Measurements from ENCODE around the gene SLAMF6.
"Not testable (repeated sequence)": the region's sequence is repeated elsewhere in the genome, so short reads cannot be mapped to it uniquely, and the experiment has no call there.

Gene SLAMF6

DNA sequence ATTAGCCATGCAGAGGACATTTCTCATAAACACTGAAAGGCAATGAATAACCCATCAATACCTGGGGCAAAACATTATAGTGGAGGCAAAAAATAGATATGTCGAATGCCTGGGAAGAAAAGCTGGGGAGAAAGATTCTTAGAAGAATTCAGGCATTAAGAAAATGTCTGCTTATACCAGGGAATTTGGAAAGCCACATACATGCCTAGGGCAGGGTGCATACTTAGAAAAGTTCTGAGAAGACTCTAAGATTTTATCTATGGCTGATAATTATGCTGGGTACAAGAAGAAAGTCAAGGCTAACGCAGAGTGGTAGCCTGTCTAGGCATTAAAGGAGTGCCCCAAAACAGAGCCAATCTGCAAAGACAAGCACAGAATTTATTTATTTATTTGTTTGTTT lies 18.4 kb downstream of the SLAMF6 start:
- no peak for DNase-seq (ENCODE audit: low read depth in 2 of 2)

DNA sequence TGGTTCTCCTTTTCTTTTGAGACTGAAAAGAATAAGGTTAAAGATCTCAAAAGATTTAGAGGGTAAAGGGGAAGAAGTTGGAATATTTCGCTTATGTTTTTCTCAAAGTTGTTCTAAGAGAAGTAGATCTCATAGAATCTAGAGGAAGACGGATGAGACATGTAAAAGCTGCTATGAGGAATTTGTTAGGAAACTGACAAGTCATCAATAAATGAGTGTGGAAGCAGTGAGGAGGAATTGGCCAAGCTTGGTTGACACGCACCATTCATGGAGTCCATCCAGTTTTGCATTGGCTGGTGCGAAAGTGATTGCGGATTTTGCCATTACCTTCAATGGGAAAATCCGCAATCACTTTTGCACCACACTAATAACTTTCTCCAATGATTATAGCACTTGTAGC lies 20.0 kb downstream of the SLAMF6 start:
- no peak for DNase-seq (ENCODE audit: low read depth in 2 of 2)

DNA sequence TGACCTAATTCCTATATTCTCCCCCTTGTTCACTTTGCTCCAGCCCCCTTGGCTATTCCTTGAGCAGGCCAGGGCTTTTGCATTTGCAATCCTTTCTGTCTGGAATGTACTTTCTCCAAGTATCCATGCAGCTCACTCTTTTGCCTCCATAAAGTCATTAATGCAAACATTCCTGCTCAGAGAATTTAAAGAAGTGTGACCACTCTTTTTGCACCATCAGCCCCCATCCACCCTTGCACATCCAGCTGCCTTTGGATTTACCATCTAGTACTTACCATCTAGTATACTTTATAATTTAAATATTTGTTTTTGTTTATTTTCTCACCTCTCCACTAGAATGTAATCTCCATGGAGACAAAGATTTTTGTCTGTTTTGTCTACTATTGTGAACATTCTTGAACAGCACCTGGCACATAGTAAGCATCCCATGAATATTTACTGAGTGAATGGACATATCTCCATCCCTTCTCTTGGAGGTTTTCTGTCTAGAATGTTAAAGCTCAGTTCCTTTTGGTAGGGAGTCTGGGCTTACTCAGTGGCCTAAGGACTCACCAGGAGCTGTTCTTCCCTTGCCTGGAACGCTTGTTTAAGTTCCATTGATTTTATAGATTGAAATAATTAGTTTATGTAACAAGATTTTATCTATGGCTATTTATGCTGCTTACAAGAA lies 22.6 kb downstream of the SLAMF6 start:
- DNase-seq (ENCODE audit: low read depth in 2 of 2), result no peak

DNA sequence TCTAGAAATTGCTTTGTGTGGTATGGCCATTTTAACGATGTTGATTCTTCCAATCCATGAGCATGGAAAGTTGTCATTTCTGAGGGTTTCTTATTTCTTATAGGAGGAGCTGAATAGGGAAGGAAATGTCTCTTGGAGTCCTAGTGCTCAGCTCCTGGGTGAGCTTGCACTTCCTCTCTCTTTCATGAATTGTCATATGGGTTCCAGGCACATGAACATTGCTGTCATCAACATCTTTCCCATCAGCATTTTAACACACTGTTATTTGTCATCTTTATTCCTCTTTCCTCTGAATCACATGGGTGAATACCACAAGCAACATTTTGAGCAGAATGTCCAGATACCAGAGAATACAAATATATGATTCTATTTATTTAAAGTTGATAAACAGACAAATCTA lies 23.4 kb downstream of the SLAMF6 start:
- no peak for DNase-seq (ENCODE audit: low read depth in 2 of 2)

DNA sequence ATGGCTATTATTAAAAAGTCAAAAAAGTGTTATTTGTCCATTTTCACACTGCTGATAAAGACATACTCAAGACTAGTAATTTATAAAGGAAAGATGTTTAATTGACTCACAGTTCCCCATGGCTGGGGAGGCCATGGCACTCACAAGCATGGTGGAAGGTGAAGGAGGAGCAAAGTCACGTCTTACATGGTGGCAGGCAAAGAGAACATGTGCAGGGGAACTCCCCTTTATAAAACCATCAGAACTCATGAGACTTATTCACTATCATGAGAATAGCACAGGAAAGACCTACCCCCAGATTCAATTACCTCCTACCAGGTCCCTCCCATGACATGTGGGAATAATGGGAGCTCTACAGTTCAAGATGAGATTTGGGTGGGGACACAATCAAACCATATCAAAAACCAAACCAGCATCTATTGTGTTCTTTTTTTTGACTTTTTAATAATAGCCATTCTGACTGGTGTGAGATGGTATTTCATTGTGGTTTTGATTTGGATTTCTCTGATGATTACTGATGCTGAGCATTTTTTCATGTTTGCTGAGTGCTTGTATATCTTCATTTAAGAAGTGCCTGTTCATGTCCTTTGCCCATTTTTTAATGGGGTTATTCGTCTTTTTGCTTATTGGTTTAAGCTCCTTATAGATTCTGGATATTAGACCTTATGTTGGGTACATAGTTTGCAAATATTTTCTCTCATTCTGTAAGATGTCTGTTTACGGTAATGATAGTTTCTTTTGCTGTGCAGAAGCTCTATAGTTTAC lies 24.6 kb downstream of the SLAMF6 start:
- not testable (repeated sequence) for DNase-seq (ENCODE audit: low read depth in 2 of 2)

DNA sequence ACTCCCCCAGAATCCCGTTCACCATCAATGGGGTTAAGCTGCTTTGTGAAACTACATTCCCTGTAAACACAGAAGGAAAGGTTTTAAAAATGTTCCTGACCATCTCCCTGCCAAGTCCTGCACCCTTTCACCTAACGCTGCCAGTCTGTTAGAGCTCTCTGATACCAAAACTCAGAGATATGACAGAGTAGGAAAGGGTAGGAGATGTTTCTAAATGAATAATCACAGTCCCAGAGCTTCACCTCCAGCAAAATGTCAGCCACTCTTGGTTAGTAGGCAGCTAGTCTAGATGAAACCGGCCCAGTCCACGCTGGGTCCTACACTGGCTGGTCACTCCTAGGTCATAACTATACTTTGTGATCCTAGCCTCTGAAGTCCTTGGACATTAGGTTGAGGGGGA lies 26.7 kb downstream of the SLAMF6 start:
- no peak for DNase-seq (ENCODE audit: low read depth in 2 of 2)

DNA sequence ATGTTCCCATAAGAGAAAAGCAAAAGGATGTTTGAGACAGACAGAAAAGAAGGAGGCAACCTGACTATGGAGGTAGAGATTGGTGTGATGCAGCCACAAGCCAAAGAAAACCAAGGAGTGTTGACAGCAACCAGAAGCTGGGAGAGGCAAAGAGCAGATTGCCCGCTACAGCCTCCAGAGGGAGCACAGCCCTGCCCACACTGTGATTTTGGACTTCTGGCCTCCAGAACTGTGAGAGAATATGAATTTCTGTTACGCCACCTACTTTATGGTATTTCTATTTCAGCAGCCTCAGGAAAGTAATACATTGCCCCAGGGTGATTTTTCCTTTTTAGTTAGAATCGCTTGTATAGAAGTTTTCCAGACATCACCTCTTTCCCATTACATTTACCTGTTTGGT lies 28.4 kb downstream of the SLAMF6 start:
- no peak for DNase-seq (ENCODE audit: low read depth in 2 of 2)

DNA sequence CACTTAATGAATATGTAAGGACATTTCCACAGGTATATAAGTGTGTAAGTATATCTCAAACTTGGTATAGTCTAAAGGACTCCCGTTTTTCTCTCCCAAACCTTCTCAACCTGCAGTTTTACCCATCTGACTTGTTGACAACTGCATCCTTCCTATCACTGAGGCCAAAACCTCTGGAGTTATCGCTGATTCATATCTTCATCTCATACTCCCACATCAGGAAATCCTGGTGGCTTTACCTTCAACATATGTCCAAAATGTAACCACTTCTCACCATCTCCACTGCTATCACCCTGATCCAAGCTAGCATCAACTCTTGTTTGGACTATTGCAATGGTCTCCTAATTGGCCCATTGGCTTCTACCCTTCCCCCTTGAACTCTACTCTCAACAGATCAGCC lies 30.4 kb downstream of the SLAMF6 start:
- DNase-seq (ENCODE audit: low read depth in 2 of 2), result no peak

DNA sequence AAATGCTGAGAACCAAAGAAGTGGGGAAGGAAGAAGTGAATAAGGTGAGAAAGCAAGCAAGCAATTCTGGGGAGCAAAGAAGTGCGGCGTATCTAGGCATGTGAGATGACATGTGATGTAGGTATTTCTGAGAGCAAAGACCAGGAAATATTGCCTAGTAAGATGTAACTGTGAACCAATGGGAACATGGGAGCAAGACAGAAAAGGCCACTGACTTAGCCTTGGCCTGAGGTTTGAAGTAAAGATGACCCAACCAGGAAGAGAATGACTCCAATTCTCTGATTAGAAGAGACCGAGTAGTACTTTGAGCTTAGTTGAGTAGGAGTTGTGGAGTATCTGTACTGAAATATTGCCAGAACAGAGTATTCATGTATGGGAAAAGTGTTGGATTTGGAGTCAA lies 31.1 kb downstream of the SLAMF6 start:
- DNase-seq (ENCODE audit: low read depth in 2 of 2), result no peak

DNA sequence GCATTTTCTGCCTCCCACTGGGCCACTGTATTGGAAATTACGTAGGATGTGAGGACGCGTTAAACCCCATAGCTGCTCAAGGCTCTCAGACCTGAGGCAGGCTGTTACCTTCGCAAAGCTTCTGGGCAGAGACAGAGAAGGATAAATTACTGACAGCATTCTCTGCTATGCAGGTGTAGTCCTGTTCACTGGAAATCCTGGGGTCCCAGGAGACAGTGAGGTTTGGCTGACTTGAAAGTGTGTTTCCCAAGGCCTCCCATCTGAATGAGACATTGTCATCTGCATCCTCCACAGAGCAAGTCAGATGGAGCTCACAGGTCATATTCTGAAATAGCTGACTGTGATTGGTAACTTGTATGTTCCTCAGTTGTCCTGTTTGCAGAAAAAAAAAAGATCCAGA lies 32.0 kb downstream of the SLAMF6 start:
- DNase-seq (ENCODE audit: low read depth in 2 of 2), result no peak

DNA sequence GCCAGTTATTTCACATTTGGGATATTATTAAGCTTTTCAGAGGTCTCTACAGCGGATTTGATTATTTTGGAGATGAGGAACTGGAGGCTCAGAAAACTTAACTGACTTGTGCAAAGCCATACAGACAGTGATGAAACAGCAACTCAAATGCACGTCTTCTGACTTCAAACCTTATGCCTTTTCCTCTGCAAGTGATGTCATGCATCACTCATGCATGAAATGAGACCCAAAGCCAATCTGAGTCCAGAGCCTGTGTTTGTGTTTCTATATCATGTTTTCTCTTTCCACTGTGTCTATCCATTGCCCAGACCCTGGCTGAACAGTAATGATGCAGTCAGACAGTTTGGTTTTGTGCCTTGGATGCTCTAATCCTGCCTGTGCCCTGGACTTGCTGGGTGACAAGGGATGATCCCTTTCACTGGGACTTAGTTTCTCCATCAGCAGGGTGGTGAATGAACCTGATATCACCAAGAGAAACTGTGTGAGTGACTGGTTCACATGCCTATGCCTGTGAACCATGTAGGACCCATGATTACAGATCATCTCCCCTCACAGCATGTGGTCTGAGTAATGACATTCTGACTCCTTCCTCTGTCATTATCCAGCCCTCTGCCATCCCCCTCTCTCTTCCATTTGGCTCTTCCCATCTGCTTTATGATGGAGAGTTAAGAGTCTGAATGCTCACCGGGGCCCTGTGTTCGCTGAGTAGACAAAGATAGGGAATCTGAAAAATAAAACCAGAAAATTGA lies 33.4 kb downstream of the SLAMF6 start:
- DNase-seq (ENCODE audit: low read depth in 2 of 2), result no peak

DNA sequence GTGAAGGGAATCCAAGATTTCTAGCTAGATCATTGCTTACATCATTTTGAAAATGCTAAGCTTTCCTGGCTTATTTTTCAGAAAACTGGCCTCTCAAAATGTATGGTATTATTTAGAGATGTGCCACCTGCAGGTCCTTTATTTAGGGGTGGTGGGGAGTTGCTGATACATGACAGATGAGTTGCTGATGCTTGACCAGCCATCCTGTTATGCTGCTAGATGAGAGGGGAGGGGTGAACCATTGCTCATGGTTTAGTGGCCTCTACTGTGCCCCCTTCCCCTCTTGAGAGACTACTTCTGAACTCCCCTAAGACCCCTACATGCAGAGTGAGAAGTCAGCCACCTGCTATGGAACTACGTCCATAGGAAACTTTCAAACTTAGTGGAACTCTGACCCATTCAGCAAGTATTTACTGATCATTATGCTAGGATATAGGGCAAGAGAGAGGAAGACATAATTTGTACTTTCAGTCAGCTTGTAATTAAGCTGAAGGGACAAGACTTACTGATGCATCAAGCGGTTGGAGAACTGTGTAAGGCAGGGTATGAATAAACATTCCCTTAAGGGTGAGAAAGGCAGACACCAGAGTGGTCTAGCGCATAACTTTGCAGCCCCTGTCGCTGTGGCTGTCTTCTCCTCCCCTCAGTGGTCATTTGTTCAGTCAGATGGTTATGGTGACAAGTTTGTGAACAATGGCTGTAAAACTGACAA lies 34.6 kb downstream of the SLAMF6 start:
- no peak for DNase-seq (ENCODE audit: low read depth in 2 of 2)

DNA sequence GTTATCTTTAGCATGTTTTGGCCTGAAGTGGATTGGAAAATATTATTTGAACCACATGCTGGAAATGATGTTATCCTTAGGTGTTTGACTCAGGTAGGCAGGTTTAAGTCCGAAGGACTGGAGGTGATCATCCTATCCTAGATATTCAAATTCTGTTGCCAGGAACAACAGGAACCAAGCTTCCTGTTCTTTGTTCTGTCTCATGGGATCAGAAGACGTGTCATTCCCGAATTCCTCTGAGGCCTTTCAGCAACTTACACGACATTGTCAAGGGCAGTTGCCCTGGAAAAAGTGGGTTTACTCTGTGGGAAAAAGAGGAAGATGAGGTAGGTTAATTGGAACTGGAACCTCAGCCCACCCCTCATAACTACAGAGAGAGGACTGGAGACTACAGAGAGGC lies 36.6 kb downstream of the SLAMF6 start:
- DNase-seq (ENCODE audit: low read depth in 2 of 2), result no peak

DNA sequence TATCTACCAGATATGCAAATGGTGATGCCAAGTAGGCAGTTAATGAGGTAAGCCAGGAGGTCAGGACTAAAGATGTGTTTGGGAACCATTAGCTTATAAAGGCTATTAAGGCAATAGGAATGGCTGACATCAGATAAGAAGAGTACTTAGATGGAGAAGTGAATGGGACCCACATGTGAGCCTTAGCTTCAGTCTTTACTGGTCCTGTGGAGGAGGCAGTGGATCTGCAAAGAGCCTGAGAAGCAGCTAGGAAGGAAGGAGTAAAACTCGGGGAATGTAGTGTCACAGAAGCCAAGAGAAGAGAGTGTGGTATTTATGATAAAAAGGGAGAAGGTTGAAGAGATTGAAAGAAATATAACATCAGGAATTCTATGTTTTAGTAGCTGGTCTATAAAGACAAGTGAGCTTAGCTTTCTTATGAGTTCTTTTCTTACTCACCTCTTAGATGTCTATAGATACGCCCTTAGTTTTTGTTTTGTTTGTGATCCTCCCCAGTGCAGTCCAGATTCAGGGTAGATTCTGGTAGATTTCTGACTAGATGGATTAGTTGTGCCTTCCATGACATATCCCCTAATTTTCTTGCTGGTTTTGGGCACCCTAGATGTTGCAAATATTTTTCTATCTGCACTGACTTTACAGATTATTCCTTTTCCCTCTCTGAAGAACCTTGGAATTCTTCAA lies 39.4 kb downstream of the SLAMF6 start:
- DNase-seq (ENCODE audit: low read depth in 2 of 2), result no peak

DNA sequence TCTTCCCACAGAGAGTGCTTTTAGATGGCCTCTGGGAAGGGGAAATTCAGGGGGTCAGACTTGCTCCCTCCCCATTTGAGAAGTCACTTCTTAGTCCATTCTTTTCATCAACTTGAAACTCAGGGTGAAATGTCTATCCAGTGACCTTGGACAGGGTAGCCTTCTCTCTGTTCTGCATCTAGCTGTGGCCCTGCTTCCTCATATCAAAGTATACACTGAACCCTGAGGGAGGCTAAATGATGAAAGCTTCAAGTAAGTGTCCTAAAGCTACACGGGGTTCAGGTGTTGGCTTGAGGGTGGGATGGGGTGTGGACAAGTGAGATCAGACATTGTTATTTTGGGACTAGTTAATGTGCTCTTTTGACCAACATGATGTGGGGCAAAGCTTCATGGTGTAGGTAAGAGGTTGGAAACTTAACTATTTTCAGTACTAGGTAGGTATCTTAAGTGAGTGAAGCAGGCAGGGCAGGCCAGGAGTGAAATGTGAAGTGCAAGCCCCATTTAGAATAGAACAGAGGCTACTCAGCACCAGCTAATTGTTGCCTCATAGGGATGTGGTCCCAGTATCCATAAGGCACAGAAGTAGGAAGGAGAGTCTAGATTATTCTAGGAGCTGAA lies 41.0 kb downstream of the SLAMF6 start:
- DNase-seq (ENCODE audit: low read depth in 2 of 2), result no peak

DNA sequence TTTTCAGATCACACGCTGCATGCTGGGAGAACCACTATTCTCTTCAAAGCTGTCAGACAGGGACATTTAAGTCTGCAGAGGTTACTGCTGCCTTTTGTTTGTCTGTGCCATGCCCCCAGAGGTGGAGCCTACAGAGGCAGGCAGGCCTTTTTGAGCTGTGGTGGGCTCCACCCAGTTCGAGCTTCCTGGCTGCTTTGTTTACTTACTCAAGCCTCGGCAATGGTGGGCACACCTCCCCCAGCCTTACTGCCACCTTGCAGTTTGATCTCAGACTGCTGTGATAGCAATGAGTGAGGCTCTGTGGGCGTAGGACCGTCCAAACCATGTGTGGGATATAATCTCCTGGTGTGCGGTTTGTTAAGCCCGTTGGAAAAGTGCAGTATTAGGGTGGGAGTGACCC lies 42.3 kb downstream of the SLAMF6 start:
- not testable (repeated sequence) for DNase-seq (ENCODE audit: low read depth in 2 of 2)

DNA sequence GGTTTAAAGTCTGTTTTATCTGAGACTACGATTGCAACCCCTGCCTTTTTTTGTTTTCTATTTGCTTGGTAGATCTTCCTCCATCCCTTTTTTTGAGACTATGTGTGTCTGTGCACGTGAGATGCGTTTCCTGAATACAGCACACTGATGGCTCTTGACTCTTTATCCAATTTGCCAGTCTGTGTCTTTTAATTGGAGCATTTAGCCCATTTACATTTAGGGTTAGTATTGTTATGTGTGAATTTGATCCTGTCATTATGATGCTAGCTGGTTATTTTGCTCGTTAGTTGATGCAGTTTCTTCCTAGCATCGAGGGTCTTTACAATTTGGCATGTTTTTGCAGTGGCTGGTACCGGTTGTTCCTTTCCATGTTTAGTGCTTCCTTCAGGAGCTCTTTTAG lies 44.0 kb downstream of the SLAMF6 start:
- DNase-seq (ENCODE audit: low read depth in 2 of 2), result not testable (repeated sequence)

DNA sequence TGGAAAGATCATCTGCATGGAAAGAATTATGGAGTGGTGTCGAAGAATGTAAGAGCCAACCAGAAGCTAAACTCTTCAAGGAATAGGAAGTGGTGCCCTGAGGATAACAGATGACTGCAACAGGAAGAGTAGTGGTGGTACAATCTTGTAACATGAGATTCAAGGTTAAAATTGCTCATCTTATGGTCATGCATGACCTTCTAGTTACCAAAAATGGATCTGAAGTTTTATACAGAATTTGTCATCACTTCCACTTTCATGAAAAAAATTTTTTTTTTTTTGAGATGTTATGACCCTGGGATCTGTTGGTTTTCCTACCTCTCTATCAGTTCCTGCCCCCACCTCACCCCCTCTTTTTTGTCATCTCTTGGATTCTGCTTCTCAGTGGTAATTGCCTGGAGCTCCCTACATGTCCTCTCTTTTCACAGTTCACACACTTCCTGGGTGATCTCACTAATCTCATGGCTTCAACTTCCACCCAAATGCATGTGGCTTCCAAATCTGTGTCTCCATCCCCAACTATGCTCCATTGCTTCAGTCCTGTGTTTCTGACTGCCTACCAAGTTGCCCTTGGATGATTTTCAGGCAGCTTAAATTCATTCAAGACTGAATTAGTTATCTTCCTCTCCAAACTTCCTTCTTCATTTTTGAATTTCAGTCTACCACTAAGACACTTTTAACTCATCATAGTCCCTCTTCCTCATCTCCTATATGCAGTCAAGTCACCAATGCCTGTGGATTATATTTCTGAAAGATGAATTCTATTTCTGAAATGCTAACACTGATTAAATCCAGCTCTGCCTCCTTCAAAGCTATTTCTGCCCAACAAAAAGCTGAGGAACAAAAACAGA lies 48.4 kb downstream of the SLAMF6 start:
- no peak for DNase-seq (ENCODE audit: low read depth in 2 of 2)

DNA sequence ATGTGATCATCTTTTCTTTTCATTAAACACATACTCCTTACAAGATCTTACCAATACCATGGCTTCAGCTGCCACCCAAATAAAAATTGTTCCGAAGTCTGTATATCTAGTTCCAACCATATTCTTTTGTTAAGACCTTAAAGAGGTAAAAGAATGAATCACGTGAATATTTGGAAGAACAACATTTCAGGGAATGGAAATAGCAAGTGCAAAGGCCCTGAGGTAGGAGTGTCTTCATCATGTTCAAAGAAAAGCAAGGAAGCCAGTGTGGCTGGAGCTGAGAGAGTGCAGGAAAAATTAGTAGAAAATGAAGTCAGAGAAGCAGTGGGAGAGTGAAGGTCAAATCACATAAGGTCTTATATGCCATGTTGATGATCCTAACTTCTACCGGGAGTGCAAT lies 50.9 kb downstream of the SLAMF6 start:
- DNase-seq (ENCODE audit: low read depth in 2 of 2), result no peak

DNA sequence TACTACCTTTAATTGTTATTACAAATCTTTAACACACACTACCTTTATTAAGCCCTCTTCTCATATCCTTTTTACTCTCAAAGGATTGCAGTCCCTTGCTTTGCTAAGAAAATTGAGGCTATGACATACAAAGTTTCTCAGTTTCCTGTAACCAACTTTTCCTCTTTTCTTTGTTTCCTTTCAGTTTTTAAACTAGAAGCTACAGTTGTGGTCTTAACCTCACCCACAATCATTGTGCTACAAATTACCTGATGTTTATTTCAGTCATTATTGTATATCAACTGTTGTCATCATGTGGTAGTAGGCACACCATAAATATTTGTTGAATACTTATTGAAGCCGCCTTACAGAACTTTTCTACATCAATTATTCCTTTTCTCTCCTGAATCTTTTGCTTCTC lies 51.8 kb downstream of the SLAMF6 start:
- no peak for DNase-seq (ENCODE audit: low read depth in 2 of 2)
